PFSK-1 (cell line): ENCODE measurements around the gene GRIK1.

Source experiments
- FOXP2 ChIP-seq: optimal IDR thresholded peaks from 2 replicates; pipeline ENCODE3; 2011; ENCODE audit warnings: borderline replicate concordance, control low read depth, inconsistent platforms; ENCODE audit not compliant: insufficient read depth; ENCODE audit errors: extremely low read length, extremely low read depth
- POLR2AphosphoS5 ChIP-seq: IDR thresholded peaks from 2 replicates; pipeline ENCODE4 v1.6.1; 2012; ENCODE audit warnings: low read depth, mild to moderate bottlenecking, control low read depth, low read length, moderate library complexity
- REST ChIP-seq, 2 experiments: IDR thresholded peaks; 2 replicates each; pipeline versions ENCODE4 v1.6.1 to v1.8.0; 2011 to 2012; ENCODE audit warnings: low read depth in 2 of 2, low read length in 2 of 2, control low read depth in 1 of 2, inconsistent platforms in 1 of 2, mild to moderate bottlenecking in 1 of 2, moderate library complexity in 1 of 2; ENCODE audit not compliant: insufficient read depth in 1 of 2
- SIN3A ChIP-seq: IDR thresholded peaks from 2 replicates; pipeline ENCODE4 v1.6.1; 2012; ENCODE audit warnings: mild to moderate bottlenecking, low read length, moderate library complexity, borderline replicate concordance; ENCODE audit not compliant: insufficient read depth
- TAF1 ChIP-seq: IDR thresholded peaks from 2 replicates; pipeline ENCODE4 v1.6.1; 2012; ENCODE audit warnings: low read length, control low read depth, borderline replicate concordance; ENCODE audit not compliant: insufficient read depth

GRIK1 gene

GRCh38 chr21:29789393-29789792 lies 150.4 kb downstream of the GRIK1 start:
- TF ChIP-seq TAF1 (no peak), FOXP2 (no peak), SIN3A (no peak), POLR2AphosphoS5 (no peak), REST (IDR thresholded peaks at IDR 0.05; ENCODE audit: insufficient read depth in 1 of 2, low read depth in 2 of 2, low read length in 2 of 2) (no peak)

GRCh38 chr21:29788752-29789151 lies 151.0 kb downstream of the GRIK1 start:
- TF ChIP-seq REST (IDR thresholded peaks at IDR 0.05; ENCODE audit: insufficient read depth in 1 of 2, low read depth in 2 of 2, low read length in 2 of 2): no peak
- TF ChIP-seq POLR2AphosphoS5: no peak
- TF ChIP-seq TAF1: no peak
- TF ChIP-seq SIN3A: no peak
- TF ChIP-seq FOXP2: no peak

GRCh38 chr21:29787361-29787909 lies 152.4 kb downstream of the GRIK1 start:
- TF ChIP-seq SIN3A (no peak), POLR2AphosphoS5 (no peak), REST (IDR thresholded peaks at IDR 0.05; ENCODE audit: insufficient read depth in 1 of 2, low read depth in 2 of 2, low read length in 2 of 2) (no peak), TAF1 (no peak), FOXP2 (no peak)

- no peak for TF ChIP-seq SIN3A
- no peak for TF ChIP-seq REST (IDR thresholded peaks at IDR 0.05; ENCODE audit: insufficient read depth in 1 of 2, low read depth in 2 of 2, low read length in 2 of 2)
- TF ChIP-seq FOXP2: no peak
These were observed 153.1 kb downstream of the GRIK1 start for GRCh38 chr21:29786496-29787360.
